ENCODE results near the gene ZNF501. TPM values are rescaled to one million over a fixed set of nuclear protein-coding genes. Genes with fewer than 3 reads are reported as not detected.

The ZNF501 gene
- total and polyA plus RNA-seq, 2 experiments from 2014 or later: 4.2 to 6.6 TPM

DNA sequence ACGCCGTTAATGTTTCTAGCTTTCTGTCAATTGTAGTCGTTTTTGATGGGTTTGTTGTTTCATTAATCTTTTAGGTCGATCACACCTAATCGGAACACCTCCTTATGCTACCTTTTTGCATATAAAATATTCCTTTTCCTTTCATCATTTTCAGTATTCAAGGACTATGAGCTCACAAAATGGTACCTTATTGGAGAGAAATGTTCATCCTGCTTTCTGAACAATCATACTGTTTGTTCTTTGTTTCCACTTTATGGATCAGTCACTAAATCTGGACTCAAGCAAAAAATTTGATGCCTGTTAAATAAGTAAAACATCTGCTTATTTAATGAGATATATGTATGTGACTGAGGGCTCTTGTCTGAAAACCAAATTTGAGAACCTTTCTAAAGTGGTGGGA is 33.3 kb downstream of the ZNF501 start:
- Histone ChIP-seq H4K20me1 (replicated peaks; ENCODE audit: insufficient read depth) (0 out of 2 replicates have a peak, but pooled peaks cover 4% of the 10 kb centered on the region), H3F3A (replicated peaks; ENCODE audit: low read depth) (no peaks in the 10 kb centered on the region; the same call in 1 of the 2 replicates), H3K4me3 (peak overlapping the region; percentile 92), H3K4me2 (peak overlapping the region; percentile 90), H3K9me2 (ENCODE audit: insufficient read depth) (peaks cover 4% of the 10 kb centered on the region; the same call in 1 of the 2 replicates), H3K27me3 (ENCODE audit: insufficient read depth) (no peaks in the 10 kb centered on the region), H2AFZ (no peak overlapping the region; the same call in 1 of the 2 replicates), H3K27ac (ENCODE audit: low read depth) (peak overlapping the region; percentile 98), H3K4me1 (ENCODE audit: insufficient read depth) (no peaks in the 10 kb centered on the region; the same call in 1 of the 2 replicates), H3K36me3 (ENCODE audit: insufficient read depth) (peaks cover 24% of the 10 kb centered on the region), H3K79me2 (replicated peaks; ENCODE audit: insufficient read depth) (peaks cover 91% of the 10 kb centered on the region)
- H3K4me3 Mint-ChIP-seq: peak overlapping the region; percentile 93
- H3K36me3 Mint-ChIP-seq (ENCODE audit: low read depth): peaks cover 78% of the 10 kb centered on the region
- H3K9me3 Mint-ChIP-seq: peaks cover 62% of the 10 kb centered on the region
- peak overlapping the region; percentile 100 for H3K27ac Mint-ChIP-seq
- DNase-seq (ENCODE audit: low spot score) (no peak), ATAC-seq (no peak)
- peaks cover 8% of the 10 kb centered on the region for H3K27me3 Mint-ChIP-seq (ENCODE audit: insufficient read depth, low read depth, poor library complexity)
- TF ChIP-seq ZNF462 (CRISPR knock-in tag; IDR thresholded peaks at IDR 0.05) (no peak), POLR2AphosphoS5 (IDR thresholded peaks at IDR 0.05; ENCODE audit: low read depth) (no peak), STAT1 (IDR thresholded peaks at IDR 0.05; ENCODE audit: unreplicated experiment) (no peak), ZNF114 (CRISPR knock-in tag; IDR thresholded peaks at IDR 0.05) (no peak), ZNF331 (CRISPR knock-in tag; IDR thresholded peaks at IDR 0.05; ENCODE audit: low read depth) (no peak), CREB1 (CRISPR knock-in tag; IDR thresholded peaks at IDR 0.05; ENCODE audit: low read depth) (no peak), NANOG (IDR thresholded peaks at IDR 0.05; ENCODE audit: borderline replicate concordance) (no peak), CTCF (conservative IDR thresholded peaks at IDR 0.05; ENCODE audit: low read depth in 2 of 2) (no peak), EZH2phosphoT487 (IDR thresholded peaks at IDR 0.05; ENCODE audit: unreplicated experiment) (no peak)
- TF ChIP-seq, protein P1, sequence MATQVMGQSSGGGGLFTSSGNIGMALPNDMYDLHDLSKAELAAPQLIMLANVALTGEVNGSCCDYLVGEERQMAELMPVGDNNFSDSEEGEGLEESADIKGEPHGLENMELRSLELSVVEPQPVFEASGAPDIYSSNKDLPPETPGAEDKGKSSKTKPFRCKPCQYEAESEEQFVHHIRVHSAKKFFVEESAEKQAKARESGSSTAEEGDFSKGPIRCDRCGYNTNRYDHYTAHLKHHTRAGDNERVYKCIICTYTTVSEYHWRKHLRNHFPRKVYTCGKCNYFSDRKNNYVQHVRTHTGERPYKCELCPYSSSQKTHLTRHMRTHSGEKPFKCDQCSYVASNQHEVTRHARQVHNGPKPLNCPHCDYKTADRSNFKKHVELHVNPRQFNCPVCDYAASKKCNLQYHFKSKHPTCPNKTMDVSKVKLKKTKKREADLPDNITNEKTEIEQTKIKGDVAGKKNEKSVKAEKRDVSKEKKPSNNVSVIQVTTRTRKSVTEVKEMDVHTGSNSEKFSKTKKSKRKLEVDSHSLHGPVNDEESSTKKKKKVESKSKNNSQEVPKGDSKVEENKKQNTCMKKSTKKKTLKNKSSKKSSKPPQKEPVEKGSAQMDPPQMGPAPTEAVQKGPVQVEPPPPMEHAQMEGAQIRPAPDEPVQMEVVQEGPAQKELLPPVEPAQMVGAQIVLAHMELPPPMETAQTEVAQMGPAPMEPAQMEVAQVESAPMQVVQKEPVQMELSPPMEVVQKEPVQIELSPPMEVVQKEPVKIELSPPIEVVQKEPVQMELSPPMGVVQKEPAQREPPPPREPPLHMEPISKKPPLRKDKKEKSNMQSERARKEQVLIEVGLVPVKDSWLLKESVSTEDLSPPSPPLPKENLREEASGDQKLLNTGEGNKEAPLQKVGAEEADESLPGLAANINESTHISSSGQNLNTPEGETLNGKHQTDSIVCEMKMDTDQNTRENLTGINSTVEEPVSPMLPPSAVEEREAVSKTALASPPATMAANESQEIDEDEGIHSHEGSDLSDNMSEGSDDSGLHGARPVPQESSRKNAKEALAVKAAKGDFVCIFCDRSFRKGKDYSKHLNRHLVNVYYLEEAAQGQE (IDR thresholded peaks at IDR 0.05; ENCODE audit: unreplicated experiment): no peak
- peaks cover 3% of the 10 kb centered on the region; the same call in 2 of the 3 replicates for H3K4me1 Mint-ChIP-seq
